Motor neuron (in vitro differentiated cells): Measurements from ENCODE around the gene BRAT1. TPM values are rescaled to one million over a fixed set of nuclear protein-coding genes. Genes with fewer than 3 reads are reported as not detected.
A peak's percentile ranks its signal among the peaks of the same experiment; 100 is the strongest.
"Not testable (repeated sequence)": the region's sequence is repeated elsewhere in the genome, so short reads cannot be mapped to it uniquely, and the experiment has no call there.

ENCODE experiments used
- ATAC-seq, 8 experiments: fragments of 200-7000 bp; cut with Tn5 transposase; replicated peaks in 6 of 8; 2 replicates each; pipeline ENCODE4 v1.8.0; 2021; ENCODE audit warnings: mild to moderate bottlenecking in 8 of 8, moderate library complexity in 8 of 8
- H3K27ac ChIP-seq, 2 donors: fragments of 250-450 bp; sonication (Bioruptor Pico); 2 replicates each; pipeline ENCODE4 v1.9.0; 2021; ENCODE audit warnings: antibody characterized with exemption in 2 of 2, mild to moderate bottlenecking in 2 of 2, moderate library complexity in 1 of 2
- H3K4me1 ChIP-seq, 2 donors: fragments of 250-450 bp; sonication (Bioruptor Pico); replicated peaks in 1 of 2; 2 replicates each; pipeline ENCODE4 v1.6.1; 2021; ENCODE audit warnings: antibody characterized with exemption in 2 of 2, mild to moderate bottlenecking in 2 of 2, moderate library complexity in 1 of 2
- H3K4me3 ChIP-seq, 5 donors: fragments of 250-450 bp; sonication (Bioruptor Pico); 2 replicates each; pipeline ENCODE4 v1.9.0; 2021; ENCODE audit warnings: antibody characterized with exemption in 5 of 5, mild to moderate bottlenecking in 5 of 5, moderate library complexity in 4 of 5
- WGBS, 10 experiments: fragments of 450-650 bp; shearing (Covaris generic); methylation state at CpG; one replicate each; pipeline ENCODE4 v1.0.0; 2022; 5-methylcytosine and 5-hydroxymethylcytosine counted together
- in situ Hi-C, 9 experiments: fragments of 400-800 bp; cut with MboI; loops; one replicate each; pipeline ENCODE4 v1.15.0; 2021; ENCODE audit warnings: low sequenced_read_pairs in 9 of 9, low pct_unique_long_range_greater_than_20kb in 2 of 9; ENCODE audit not compliant: unreplicated experiment in 9 of 9
- total RNA-seq, 8 experiments: library from RNA; unstranded; fragments of 300-600 nt; gene quantifications; 2 replicates each; pipeline versions ENCODE4 v1.2.3 to v1.2.4, GENCODE V29; 2022

BRAT1 gene
- total RNA-seq, 8 experiments from 2014 or later = 11.9 to 25.9 (median 19.6) TPM

- 23% methylated on average over 2 of the region's 8 CpGs; no CpG with 5 or more reads in 9 of the 10 experiments for WGBS, 10 experiments
- peaks cover 8 to 14% of the 10 kb centered on the region in 2 donors for H3K4me1 ChIP-seq
- ATAC-seq, H3K4me3 ChIP-seq, H3K27ac ChIP-seq, in situ Hi-C loops: not testable (repeated sequence)
Observed at GRCh38 chr7:2533566-2533965, 21.8 kb downstream of the BRAT1 start.

GRCh38 chr7:2532816-2533215 is 22.5 kb downstream of the BRAT1 start:
- ATAC-seq, H3K4me3 ChIP-seq, H3K27ac ChIP-seq, in situ Hi-C loops: not testable (repeated sequence)
- H3K4me1 ChIP-seq = peaks cover 13 to 20% of the 10 kb centered on the region in 2 donors
- no CpG with 5 or more reads among the region's 8 CpGs for WGBS, 10 experiments

- H3K4me3 ChIP-seq, H3K27ac ChIP-seq, in situ Hi-C loops, ATAC-seq: not testable (repeated sequence)
- peaks cover 13 to 25% of the 10 kb centered on the region in 2 donors for H3K4me1 ChIP-seq
- WGBS, 10 experiments = 100% methylated on average over 1 of the region's 15 CpGs; no CpG with 5 or more reads in 9 of the 10 experiments
Observed at GRCh38 chr7:2532199-2532772, 23.0 kb downstream of the BRAT1 start.

- H3K27ac ChIP-seq, H3K4me3 ChIP-seq, in situ Hi-C loops: not testable (repeated sequence)
- no CpG with 5 or more reads among the region's 17 CpGs for WGBS, 10 experiments
- H3K4me1 ChIP-seq = peaks cover 13 to 28% of the 10 kb centered on the region in 2 donors
- ATAC-seq = peak in 3 of 8 experiments; percentile 11 to 18 (median 17)
Observed at GRCh38 chr7:2531796-2532110, 23.6 kb downstream of the BRAT1 start.

- H3K4me1 ChIP-seq = peaks cover 19 to 34% of the 10 kb centered on the region in 2 donors
- H3K27ac ChIP-seq, H3K4me3 ChIP-seq, in situ Hi-C loops: not testable (repeated sequence)
- peak in 1 of 8 experiments; percentile 20 for ATAC-seq
- 20 to 65% methylated on average over 1 to 4 of the region's 43 CpGs; no CpG with 5 or more reads in 8 of the 10 experiments for WGBS, 10 experiments
Observed at GRCh38 chr7:2530994-2531795, 24.1 kb downstream of the BRAT1 start.

- no CpG with 5 or more reads among the region's 16 CpGs for WGBS, 10 experiments
- Histone ChIP-seq H3K4me3 (no peak overlapping the region), H3K4me1 (peaks cover 27 to 42% of the 10 kb centered on the region in 2 donors), H3K27ac (no peak overlapping the region)
- peak in 1 of 8 experiments; percentile 12 for ATAC-seq
- in situ Hi-C loops = no loop called here
Observed at GRCh38 chr7:2530071-2530987, 25.0 kb downstream of the BRAT1 start.

GRCh38 chr7:2529161-2530070 is 25.9 kb downstream of the BRAT1 start:
- ATAC-seq = peak in 2 of 8 experiments; percentile 11 to 39

GRCh38 chr7:2528481-2529095 is 26.7 kb downstream of the BRAT1 start:
- H3K4me3 ChIP-seq = no peak overlapping the region
- no peak for ATAC-seq
- peaks cover 44 to 57% of the 10 kb centered on the region in 2 donors for H3K4me1 ChIP-seq
- no peak overlapping the region for H3K27ac ChIP-seq
- in situ Hi-C loops = no loop called here
- 84 to 100% (median 96%) methylated on average over 1 to 7 of the region's 18 CpGs; no CpG with 5 or more reads in 5 of the 10 experiments for WGBS, 10 experiments

More at GRCh38 chr7:2529161-2530070, 25.9 kb downstream of the BRAT1 start:
- in situ Hi-C loops = no loop called here
- peaks cover 35 to 50% of the 10 kb centered on the region in 2 donors for H3K4me1 ChIP-seq
- no CpG with 5 or more reads among the region's 30 CpGs for WGBS, 10 experiments
- H3K4me3 ChIP-seq = no peak overlapping the region
- peak overlapping the region in 1 of 2 donors; percentile 8 for H3K27ac ChIP-seq

GRCh38 chr7:2527505-2528467 is 27.5 kb downstream of the BRAT1 start:
- H3K27ac ChIP-seq = no peak overlapping the region
- H3K4me1 ChIP-seq = peaks cover 52 to 65% of the 10 kb centered on the region in 2 donors
- no peak overlapping the region for H3K4me3 ChIP-seq
- in situ Hi-C loops = no loop called here
- peak in 3 of 8 experiments; percentile 41 to 60 (median 54) for ATAC-seq
- 43 to 100% (median 65%) methylated on average over 1 to 10 of the region's 17 CpGs; no CpG with 5 or more reads in 2 of the 10 experiments for WGBS, 10 experiments

GRCh38 chr7:2526659-2527504 is 28.4 kb downstream of the BRAT1 start:
- in situ Hi-C loops = no loop called here
- WGBS, 10 experiments = 60 to 100% (median 91%) methylated on average over 1 to 8 of the region's 40 CpGs; no CpG with 5 or more reads in 3 of the 10 experiments
- Histone ChIP-seq H3K4me1 (peaks cover 52 to 72% of the 10 kb centered on the region in 2 donors), H3K27ac (no peak overlapping the region), H3K4me3 (no peak overlapping the region)
- ATAC-seq = no peak
